HG02870 (cell line): Measurements from ENCODE around the gene UBXN10.

Experiments
- ATAC-seq: cut with Tn5 transposase; IDR thresholded peaks from one replicate; pipeline ENCODE4 v1.9.1; 2021; ENCODE audit warnings: mild to moderate bottlenecking, moderate library complexity; ENCODE audit not compliant: unreplicated experiment

The UBXN10 gene

GRCh38 chr1:20185834-20186782 lies at the start of gene UBXN10, which contains the start of gene PLA2G2C:
UBXN10 (plus strand) TSS chr1:20186096; CDS start chr1:20190562, 4,466 bp downstream.
PLA2G2C (minus strand) TSS chr1:20186518; CDS start chr1:20177363, 9,155 bp downstream.
- ATAC-seq = no peak

- no peak for ATAC-seq
These were observed 49.6 kb upstream of the UBXN10 start for GRCh38 chr1:20136249-20136648.

GRCh38 chr1:20137055-20137454 lies 48.8 kb upstream of the UBXN10 start:
- no peak for ATAC-seq

- ATAC-seq = no peak
These were observed 48.3 kb upstream of the UBXN10 start for GRCh38 chr1:20137604-20138003.

- ATAC-seq = no peak
These were observed 47.5 kb upstream of the UBXN10 start for GRCh38 chr1:20138346-20138745.

- ATAC-seq = no peak
These were observed 46.8 kb upstream of the UBXN10 start, which contains the start of gene PLA2G2F for GRCh38 chr1:20138961-20139550. PLA2G2F (plus strand) TSS chr1:20139323; CDS start chr1:20139428, 105 bp downstream.

GRCh38 chr1:20139776-20140612 lies 45.9 kb upstream of the UBXN10 start:
- ATAC-seq = no peak

GRCh38 chr1:20141001-20141400 lies 44.9 kb upstream of the UBXN10 start:
- ATAC-seq = no peak

- ATAC-seq = no peak
These were observed 44.4 kb upstream of the UBXN10 start for GRCh38 chr1:20141466-20141865.

GRCh38 chr1:20142001-20142710 lies 43.7 kb upstream of the UBXN10 start:
- ATAC-seq = no peak

GRCh38 chr1:20143318-20143717 lies 42.6 kb upstream of the UBXN10 start:
- ATAC-seq = no peak

GRCh38 chr1:20143734-20144565 lies 41.9 kb upstream of the UBXN10 start:
- no peak for ATAC-seq

- ATAC-seq = no peak
These were observed 37.9 kb upstream of the UBXN10 start for GRCh38 chr1:20147846-20148570.

- no peak for ATAC-seq
These were observed 37.1 kb upstream of the UBXN10 start for GRCh38 chr1:20148571-20149500.

GRCh38 chr1:20149601-20150325 lies 36.1 kb upstream of the UBXN10 start:
- ATAC-seq = no peak

GRCh38 chr1:20150326-20150705 lies 35.6 kb upstream of the UBXN10 start:
- no peak for ATAC-seq

- no peak for ATAC-seq
These were observed 34.9 kb upstream of the UBXN10 start for GRCh38 chr1:20150969-20151368.
